T-cell (primary cell): Measurements from ENCODE around the gene RNASEL. TPM values are rescaled to one million over a fixed set of nuclear protein-coding genes. Genes with fewer than 3 reads are reported as not detected.

Experiments used
- ATAC-seq, 4 experiments: fragments of 200-7000 bp in 3 of 4; fragments of 150-1000 bp in 1 of 4; cut with Tn5 transposase; replicated peaks in 1 of 4; 1 replicate in 3 of 4; 2 replicates in 1 of 4; pipeline ENCODE4 v1.10.0; 2021; ENCODE audit warnings: moderate library complexity in 3 of 4, mild to moderate bottlenecking in 2 of 4, moderate number of reproducible peaks in 1 of 4
- CTCF ChIA-PET, 2 donors: fragments of 300-600 bp; sonication (Branson Sonifier 250); formaldehyde crosslinking; loops; one replicate each; lab custom pipeline; 2022; ENCODE audit warnings: antibody characterized with exemption in 2 of 2; lab: Charles Lee
- POLR2A ChIA-PET, 2 donors: fragments of 300-600 bp; sonication (Branson Sonifier 250); formaldehyde crosslinking; loops; one replicate each; lab custom pipeline; 2022; ENCODE audit warnings: antibody characterized with exemption in 2 of 2; lab: Charles Lee
- DNase-seq, 35 experiments: peaks; one replicate each; pipeline versions ENCODE4 v3.0.0 to v3.0.0-alpha.2; 2013 to 2023
- H3K27ac ChIP-seq: one replicate; pipeline ENCODE4 v1.5.1; 2013; ENCODE audit warnings: low read length
- H3K27me3 ChIP-seq, 2 experiments: replicated peaks in 1 of 2; 1 replicate in 1 of 2; 2 replicates in 1 of 2; pipeline versions ENCODE4 v1.6.1 to v1.7.0; 2013; ENCODE audit warnings: low read length in 1 of 2, mixed read lengths in 1 of 2; ENCODE audit not compliant: control insufficient read depth in 2 of 2, insufficient read depth in 2 of 2; ENCODE audit errors: extremely low read depth in 1 of 2
- H3K36me3 ChIP-seq, 2 donors: 1 replicate in 1 of 2; 2 replicates in 1 of 2; pipeline versions ENCODE4 v1.6.1 to v1.7.0; 2013; ENCODE audit warnings: low read length in 1 of 2; ENCODE audit not compliant: control insufficient read depth in 2 of 2, insufficient read depth in 1 of 2; ENCODE audit errors: extremely low read depth in 1 of 2
- H3K4me1 ChIP-seq, 2 experiments: 1 replicate in 1 of 2; 2 replicates in 1 of 2; pipeline versions ENCODE4 v1.6.1 to v1.7.0; 2013; ENCODE audit warnings: low read length in 2 of 2, mixed read lengths in 1 of 2; ENCODE audit not compliant: insufficient read depth in 2 of 2, control insufficient read depth in 1 of 2; ENCODE audit errors: extremely low read depth in 1 of 2
- H3K4me3 ChIP-seq, 2 donors: 1 replicate in 1 of 2; 2 replicates in 1 of 2; pipeline versions ENCODE4 v1.5.1 to v1.7.0; 2013; ENCODE audit warnings: mild to moderate bottlenecking in 2 of 2, low read length in 1 of 2, moderate library complexity in 1 of 2; ENCODE audit not compliant: control insufficient read depth in 1 of 2; ENCODE audit errors: extremely low read depth in 1 of 2
- H3K9me3 ChIP-seq: 2 replicates; pipeline ENCODE4 v1.7.0; 2013
- H3K27ac Mint-ChIP-seq, 2 donors: one replicate each; pipeline ENCODE4 v1.8.0; 2020 to 2021; ENCODE audit warnings: mild to moderate bottlenecking in 2 of 2, mixed read lengths in 2 of 2
- H3K27me3 Mint-ChIP-seq, 2 donors: one replicate each; pipeline ENCODE4 v1.8.0; 2021 to 2022; ENCODE audit warnings: mixed read lengths in 2 of 2
- H3K36me3 Mint-ChIP-seq: one replicate; pipeline ENCODE4 v1.8.0; 2021; ENCODE audit warnings: mixed read lengths
- H3K4me1 Mint-ChIP-seq, 3 donors: one replicate each; pipeline ENCODE4 v1.8.0; 2020 to 2022; ENCODE audit warnings: mixed read lengths in 3 of 3, mild to moderate bottlenecking in 1 of 3
- H3K4me3 Mint-ChIP-seq, 3 donors: one replicate each; pipeline ENCODE4 v1.8.0; 2020 to 2022; ENCODE audit warnings: mild to moderate bottlenecking in 3 of 3, mixed read lengths in 3 of 3, moderate library complexity in 3 of 3
- H3K9me3 Mint-ChIP-seq, 3 donors: one replicate each; pipeline ENCODE4 v1.8.0; 2020 to 2022; ENCODE audit warnings: mixed read lengths in 3 of 3
- WGBS: methylation state at CpG from one replicate; pipeline ENCODE4 v1.1.5; 2013; ENCODE audit warnings: missing lambda C conversion rate; ENCODE audit not compliant: insufficient coverage; 5-methylcytosine and 5-hydroxymethylcytosine counted together
- total RNA-seq, 35 experiments: library from RNA in 6 of 35; stranded (reverse) in 6 of 35; fragments of 120-200 nt in 1 of 35; gene quantifications; one replicate each; pipeline versions ENCODE4 v1.2.1 to v1.2.4 and lab custom pipeline; 2013 to 2026

RNASEL gene
- total RNA-seq, 5 donors from 2014 or later (not counting 1 experiment from before 2014, with no cell fraction given) = 10.5 to 20.8 (median 18.7) TPM

DNA sequence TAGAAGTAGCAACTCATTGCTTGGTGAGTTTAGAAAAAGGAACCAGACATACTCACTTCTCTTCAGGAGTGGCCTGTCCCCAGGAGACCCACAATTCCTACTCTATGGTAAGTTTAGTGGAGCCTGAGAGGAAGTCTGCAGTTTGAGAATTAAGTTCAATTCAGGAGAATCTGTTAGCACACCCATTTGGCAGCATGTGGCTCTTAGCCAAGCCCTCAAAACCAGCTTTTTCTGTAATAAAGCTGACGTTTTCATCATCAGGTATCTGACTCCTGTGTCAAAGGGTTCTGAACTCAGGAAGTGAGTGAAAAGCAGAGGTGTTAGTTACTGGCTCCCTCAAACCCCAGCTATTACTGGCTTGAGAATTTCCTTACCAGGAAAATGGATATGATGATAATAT lies 35.5 kb upstream of the RNASEL start:
- Mint-ChIP-seq H3K36me3 (peaks cover 6% of the 10 kb centered on the region), H3K4me1 (peaks cover 17 to 36% (median 21%) of the 10 kb centered on the region in 3 donors), H3K9me3 (peaks cover 3 to 9% (median 7%) of the 10 kb centered on the region in 3 donors), H3K27ac (no peak overlapping the region), H3K4me3 (no peak overlapping the region), H3K27me3 (no peaks in the 10 kb centered on the region)
- Histone ChIP-seq H3K27ac (no peak overlapping the region), H3K9me3 (no peaks in the 10 kb centered on the region), H3K4me3 (no peak overlapping the region), H3K27me3 (no peaks in the 10 kb centered on the region), H3K4me1 (peaks cover 4 to 5% of the 10 kb centered on the region in 2 experiments), H3K36me3 (no peaks in the 10 kb centered on the region)
- no peak for DNase-seq
- POLR2A ChIA-PET = no interaction called here
- CTCF ChIA-PET = interaction anchor here (0.5 to 1.6 kb wide), 3 partner anchors 23 to 158 kb away, joined by 3 to 4 read pairs (median 4); no protein-coding TSS in a partner anchor
- WGBS = 0% methylated on average over 1 of the region's 1 CpG
- peak in 2 of 4 experiments; percentile 20 to 74 for ATAC-seq

GRCh38 chr1:182622901-182623528 lies 34.0 kb upstream of the RNASEL start:
- Mint-ChIP-seq H3K36me3 (peaks cover 6% of the 10 kb centered on the region), H3K9me3 (peaks cover 3 to 9% (median 7%) of the 10 kb centered on the region in 3 donors), H3K4me1 (peaks cover 11 to 30% (median 13%) of the 10 kb centered on the region in 3 donors), H3K4me3 (no peak overlapping the region), H3K27ac (peak overlapping the region in 1 of 2 donors; percentile 50), H3K27me3 (peaks cover 0 to 3% of the 10 kb centered on the region in 2 donors)
- Histone ChIP-seq H3K9me3 (no peaks in the 10 kb centered on the region), H3K4me3 (no peak overlapping the region), H3K27me3 (peaks cover 2 to 3% of the 10 kb centered on the region in 2 experiments), H3K27ac (no peak overlapping the region), H3K4me1 (peaks cover 0 to 2% of the 10 kb centered on the region in 2 experiments), H3K36me3 (no peaks in the 10 kb centered on the region)
- ATAC-seq (no peak), DNase-seq (no peak)
- ChIA-PET CTCF (no interaction called here), POLR2A (no interaction called here)
- WGBS = 75% methylated on average over 5 of the region's 6 CpGs

DNA sequence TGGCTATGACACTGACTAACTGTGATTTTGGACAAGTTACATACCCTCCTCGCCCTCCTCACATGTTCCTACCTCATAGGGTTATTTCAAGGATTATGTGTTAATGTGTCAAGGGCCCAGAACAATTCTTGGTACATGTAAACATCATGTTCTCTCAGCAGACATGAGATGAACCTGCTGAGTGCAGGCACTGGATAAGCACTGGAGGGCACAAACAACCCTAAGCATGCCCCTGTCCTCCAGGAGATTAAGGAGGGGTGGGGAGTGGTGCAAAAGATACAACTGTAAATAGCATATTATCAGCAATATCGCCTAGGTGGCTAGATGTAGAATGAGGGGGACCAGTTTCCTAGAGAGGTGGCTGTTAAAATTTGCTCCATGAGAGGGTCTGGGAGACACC lies 32.9 kb upstream of the RNASEL start:
- H3K27ac ChIP-seq = no peak overlapping the region
- Mint-ChIP-seq H3K27me3 (peaks cover under 1 to 5% of the 10 kb centered on the region in 2 donors), H3K36me3 (peaks cover 6% of the 10 kb centered on the region), H3K27ac (no peak overlapping the region), H3K9me3 (peaks cover 3 to 9% (median 7%) of the 10 kb centered on the region in 3 donors), H3K4me3 (no peak overlapping the region), H3K4me1 (peaks cover 20 to 39% (median 21%) of the 10 kb centered on the region in 3 donors)
- WGBS = 100% methylated on average over 1 of the region's 2 CpGs
- peaks cover 4 to 5% of the 10 kb centered on the region in 2 experiments for H3K27me3 ChIP-seq
- CTCF ChIA-PET = no interaction called here
- no peaks in the 10 kb centered on the region for H3K36me3 ChIP-seq
- DNase-seq = no peak
- no peaks in the 10 kb centered on the region for H3K9me3 ChIP-seq
- POLR2A ChIA-PET = no interaction called here
- no peak for ATAC-seq
- peaks cover 1 to 2% of the 10 kb centered on the region in 2 experiments for H3K4me1 ChIP-seq
- H3K4me3 ChIP-seq = no peak overlapping the region

GRCh38 chr1:182620924-182621585 lies 32.0 kb upstream of the RNASEL start:
- H3K4me3 ChIP-seq = no peak overlapping the region
- H3K4me1 ChIP-seq = peaks cover 8 to 10% of the 10 kb centered on the region in 2 experiments
- POLR2A ChIA-PET = interaction anchor here in 1 of 2 donors (0.7 kb wide), 1 partner anchor 10 kb away, joined by 3 read pairs; no protein-coding TSS in a partner anchor
- H3K36me3 ChIP-seq = no peaks in the 10 kb centered on the region
- CTCF ChIA-PET = interaction anchor here (0.6 to 2.4 kb wide), 5 partner anchors 8 to 591 kb away, joined by 3 to 6 read pairs (median 5); no protein-coding TSS in a partner anchor
- Mint-ChIP-seq H3K4me1 (peaks cover 29 to 46% (median 29%) of the 10 kb centered on the region in 3 donors), H3K36me3 (peaks cover 6% of the 10 kb centered on the region), H3K27ac (no peak overlapping the region), H3K9me3 (peaks cover 3 to 9% (median 7%) of the 10 kb centered on the region in 3 donors), H3K27me3 (peaks cover 4 to 6% of the 10 kb centered on the region in 2 donors), H3K4me3 (no peak overlapping the region)
- H3K27ac ChIP-seq = no peak overlapping the region
- ATAC-seq (no peak), DNase-seq (no peak)
- peaks cover 4 to 7% of the 10 kb centered on the region in 2 experiments for H3K27me3 ChIP-seq
- no peaks in the 10 kb centered on the region for H3K9me3 ChIP-seq

DNA sequence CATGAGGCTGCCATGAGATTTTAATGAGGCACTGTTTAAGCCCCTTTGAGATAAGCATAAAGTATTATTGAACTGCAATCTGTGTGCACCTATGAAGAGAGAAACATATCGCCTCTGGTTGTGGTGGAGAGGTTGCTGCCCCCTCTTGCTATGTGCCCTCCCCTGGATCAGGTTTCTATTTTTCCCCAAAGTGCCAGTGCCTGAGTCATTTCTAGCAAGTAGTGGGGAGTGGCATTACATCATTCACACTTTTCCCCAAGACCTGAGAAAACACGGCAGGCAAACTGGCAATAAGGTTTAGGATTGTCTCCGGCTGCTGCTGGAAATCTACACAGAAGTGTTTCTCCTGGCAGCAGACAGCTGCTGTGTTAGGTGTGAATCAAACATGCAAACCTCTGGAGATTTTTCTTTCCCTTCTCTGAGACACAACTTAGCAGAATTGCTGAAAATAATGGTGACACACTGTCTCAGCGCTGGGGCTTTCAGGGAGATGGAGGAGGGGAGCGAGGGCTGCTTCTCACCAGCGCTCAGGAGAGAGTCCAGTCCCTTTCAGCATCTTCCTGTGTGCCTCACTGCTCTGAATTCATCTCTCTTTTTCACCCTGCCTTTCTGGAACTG lies 28.8 kb upstream of the RNASEL start:
- ATAC-seq = no peak
- H3K9me3 ChIP-seq = no peaks in the 10 kb centered on the region
- H3K27ac ChIP-seq = no peak overlapping the region
- ChIA-PET CTCF (interaction anchor here in 1 of 2 donors (1.7 to 2.0 kb wide), 2 partner anchors 15 kb away, joined by 4 to 12 read pairs; no protein-coding TSS in a partner anchor), POLR2A (no interaction called here)
- peaks cover 18 to 20% of the 10 kb centered on the region in 2 donors for H3K27me3 Mint-ChIP-seq
- H3K27me3 ChIP-seq = peaks cover 16 to 31% of the 10 kb centered on the region in 2 experiments
- H3K27ac Mint-ChIP-seq = no peak overlapping the region
- H3K9me3 Mint-ChIP-seq = peaks cover 3 to 9% (median 7%) of the 10 kb centered on the region in 3 donors
- H3K36me3 Mint-ChIP-seq = peaks cover 6% of the 10 kb centered on the region
- H3K4me1 Mint-ChIP-seq = peaks cover 36 to 42% (median 39%) of the 10 kb centered on the region in 3 donors
- no peak for DNase-seq
- no peak overlapping the region for H3K4me3 ChIP-seq
- no CpG with 5 or more reads among the region's 6 CpGs for WGBS
- no peak overlapping the region for H3K4me3 Mint-ChIP-seq
- H3K4me1 ChIP-seq = peaks cover 19 to 32% of the 10 kb centered on the region in 2 experiments
- H3K36me3 ChIP-seq = no peaks in the 10 kb centered on the region

DNA sequence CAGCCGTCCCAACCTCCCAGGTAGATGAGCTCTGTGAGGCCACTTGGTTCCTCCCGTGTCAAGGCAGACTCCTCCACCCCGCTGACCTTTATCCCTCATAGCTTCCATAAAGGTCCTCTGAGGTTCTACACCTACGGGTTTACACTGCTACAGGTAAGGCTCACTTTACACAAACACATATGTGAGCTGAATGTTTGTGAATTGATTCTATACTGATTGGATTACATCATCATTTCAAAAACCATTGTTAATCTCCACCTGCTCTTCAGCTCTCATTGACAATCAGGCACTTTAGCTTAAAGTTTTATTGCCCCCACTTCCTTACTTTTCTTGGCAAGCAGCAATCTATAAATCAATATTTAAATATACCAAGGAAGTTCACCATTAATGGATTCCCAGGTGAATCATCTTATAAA lies 28.0 kb upstream of the RNASEL start:
- Mint-ChIP-seq H3K27me3 (peaks cover 25 to 28% of the 10 kb centered on the region in 2 donors), H3K36me3 (peaks cover 6% of the 10 kb centered on the region), H3K9me3 (peaks cover 3 to 9% (median 7%) of the 10 kb centered on the region in 3 donors), H3K27ac (no peak overlapping the region), H3K4me1 (peaks cover 36 to 40% (median 39%) of the 10 kb centered on the region in 3 donors), H3K4me3 (peak overlapping the region in 2 of 3 donors; percentile 11 to 83)
- Histone ChIP-seq H3K36me3 (no peaks in the 10 kb centered on the region), H3K4me3 (no peak overlapping the region), H3K27ac (no peak overlapping the region), H3K27me3 (peaks cover 16 to 33% of the 10 kb centered on the region in 2 experiments), H3K4me1 (peaks cover 19 to 32% of the 10 kb centered on the region in 2 experiments), H3K9me3 (no peaks in the 10 kb centered on the region)
- 88% methylated on average over 1 of the region's 4 CpGs for WGBS
- ATAC-seq = no peak
- POLR2A ChIA-PET = interaction anchor here (0.6 to 1.6 kb wide), 5 partner anchors 10 to 77 kb away, joined by 3 to 9 read pairs (median 7); no protein-coding TSS in a partner anchor
- no peak for DNase-seq
- CTCF ChIA-PET = interaction anchor here (0.5 to 4.0 kb wide), 10 partner anchors 11 to 168 kb away, joined by 3 to 21 read pairs (median 3); no protein-coding TSS in a partner anchor
